ENCODE results near the gene GOT1.

GOT1 gene

DNA sequence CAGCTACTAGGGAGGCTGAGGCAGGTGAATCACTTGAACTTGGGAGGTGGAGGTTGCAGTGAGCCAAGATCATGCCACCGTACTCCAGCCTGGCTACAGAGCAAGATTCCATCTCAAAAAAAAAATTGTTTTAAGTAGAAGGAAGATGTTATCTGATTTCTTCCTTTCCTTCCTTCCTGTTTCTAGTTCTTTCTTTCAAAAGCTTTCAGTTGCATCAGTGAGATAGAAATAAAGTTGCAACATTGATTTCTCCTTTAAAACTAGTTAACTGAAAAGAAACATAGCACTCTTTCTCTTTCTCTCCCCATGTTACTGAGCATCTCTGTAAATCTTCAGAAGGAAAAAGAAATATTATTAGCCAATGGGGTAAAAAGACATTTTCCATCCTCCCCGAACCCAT, 63.8 kb downstream of the GOT1 start:
- Histone ChIP-seq H3K79me2 (ENCODE audit: low read length) (no peaks in the 10 kb centered on the region), H3K36me3 (replicated peaks; ENCODE audit: low read depth, low read length) (no peaks in the 10 kb centered on the region), H3K9ac (ENCODE audit: low read length) (no peak overlapping the region), H3K4me1 (ENCODE audit: low read length) (peaks cover 14% of the 10 kb centered on the region), H3K27me3 (ENCODE audit: low read depth, low read length) (peaks cover 62% of the 10 kb centered on the region), H4K20me1 (ENCODE audit: insufficient read depth, low read length) (no peaks in the 10 kb centered on the region), H3K9me3 (ENCODE audit: insufficient read depth, low read length) (no peaks in the 10 kb centered on the region), H3K27ac (ENCODE audit: low read length) (no peak overlapping the region), H2AFZ (ENCODE audit: low read depth, low read length) (no peak overlapping the region), H3K4me3 (ENCODE audit: low read length) (no peak overlapping the region), H3K4me2 (ENCODE audit: low read length) (no peak overlapping the region)
- TF ChIP-seq EZH2phosphoT487 (IDR thresholded peaks at IDR 0.05; ENCODE audit: low read depth) (no peak), CTCF (IDR thresholded peaks at IDR 0.05; ENCODE audit: low read depth, low read length) (no peak)

- Histone ChIP-seq H3K36me3 (replicated peaks; ENCODE audit: low read depth, low read length) (no peaks in the 10 kb centered on the region), H3K79me2 (ENCODE audit: low read length) (no peaks in the 10 kb centered on the region)
- no peak for TF ChIP-seq CTCF (IDR thresholded peaks at IDR 0.05; ENCODE audit: low read depth, low read length)
- no peak for TF ChIP-seq EZH2phosphoT487 (IDR thresholded peaks at IDR 0.05; ENCODE audit: low read depth)
Measured at GRCh38 chr10:99365736-99366135, 64.7 kb downstream of the GOT1 start.

DNA sequence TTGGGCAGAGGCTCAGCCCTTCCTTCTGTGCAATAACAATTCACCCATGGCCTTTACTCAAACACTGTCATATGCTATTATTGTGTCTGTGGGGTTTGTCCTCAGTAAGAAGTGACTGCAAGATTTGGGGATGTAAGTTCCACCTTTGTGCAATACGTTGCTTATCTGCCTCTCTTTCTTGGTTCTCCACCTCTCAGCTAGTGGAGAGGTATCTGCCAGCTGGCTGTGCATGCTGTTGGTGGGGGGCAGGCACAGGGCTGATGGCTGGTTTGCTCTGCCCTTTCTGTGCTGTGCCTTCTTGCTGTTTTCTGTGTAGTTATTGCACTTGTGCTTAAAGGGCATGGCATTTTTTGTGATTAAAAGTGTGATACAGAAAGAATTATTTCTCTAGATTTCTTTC, 65.1 kb downstream of the GOT1 start:
- TF ChIP-seq CTCF (IDR thresholded peaks at IDR 0.05; ENCODE audit: low read depth, low read length) (no peak), EZH2phosphoT487 (IDR thresholded peaks at IDR 0.05; ENCODE audit: low read depth) (no peak)
- Histone ChIP-seq H2AFZ (ENCODE audit: low read depth, low read length) (no peak overlapping the region), H3K4me1 (ENCODE audit: low read length) (peaks cover under 1% of the 10 kb centered on the region; the same call in 1 of the 2 replicates), H3K4me2 (ENCODE audit: low read length) (no peak overlapping the region), H3K9ac (ENCODE audit: low read length) (no peak overlapping the region), H3K27me3 (ENCODE audit: low read depth, low read length) (peaks cover 58% of the 10 kb centered on the region), H3K9me3 (ENCODE audit: insufficient read depth, low read length) (no peaks in the 10 kb centered on the region), H3K36me3 (replicated peaks; ENCODE audit: low read depth, low read length) (no peaks in the 10 kb centered on the region), H3K27ac (ENCODE audit: low read length) (no peak overlapping the region), H3K79me2 (ENCODE audit: low read length) (no peaks in the 10 kb centered on the region), H3K4me3 (ENCODE audit: low read length) (no peak overlapping the region), H4K20me1 (ENCODE audit: insufficient read depth, low read length) (no peaks in the 10 kb centered on the region)

More at GRCh38 chr10:99365736-99366135, 64.7 kb downstream of the GOT1 start:
- Histone ChIP-seq H4K20me1 (ENCODE audit: insufficient read depth, low read length) (no peaks in the 10 kb centered on the region), H3K9me3 (ENCODE audit: insufficient read depth, low read length) (no peaks in the 10 kb centered on the region), H2AFZ (ENCODE audit: low read depth, low read length) (no peak overlapping the region), H3K4me3 (ENCODE audit: low read length) (no peak overlapping the region), H3K27me3 (ENCODE audit: low read depth, low read length) (peaks cover 59% of the 10 kb centered on the region), H3K27ac (ENCODE audit: low read length) (no peak overlapping the region), H3K4me2 (ENCODE audit: low read length) (no peak overlapping the region), H3K4me1 (ENCODE audit: low read length) (peaks cover 5% of the 10 kb centered on the region), H3K9ac (ENCODE audit: low read length) (no peak overlapping the region)

DNA sequence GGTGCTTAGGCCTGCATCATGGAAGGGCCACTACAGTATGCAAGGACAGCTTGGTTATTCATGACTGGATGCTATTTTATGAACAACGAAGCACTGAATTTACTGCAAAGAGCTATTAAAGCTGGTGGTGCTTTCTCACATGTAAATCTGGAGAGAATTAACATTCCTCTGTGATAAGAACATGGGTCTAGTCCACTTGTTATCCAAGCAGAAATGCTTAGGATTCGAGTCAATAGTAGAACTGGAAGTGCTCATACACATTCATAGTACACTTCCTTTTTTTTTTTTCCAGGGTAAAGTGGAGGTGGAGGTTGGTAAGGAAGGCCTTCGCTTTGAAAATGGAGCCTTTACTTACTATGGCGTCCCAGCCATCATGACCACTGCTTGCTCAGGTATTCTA, 66.3 kb downstream of the GOT1 start:
- H4K20me1 ChIP-seq (ENCODE audit: insufficient read depth, low read length), result no peaks in the 10 kb centered on the region
- H3K4me2 ChIP-seq (ENCODE audit: low read length), result no peak overlapping the region
- H3K27me3 ChIP-seq (ENCODE audit: low read depth, low read length), result peaks cover 54% of the 10 kb centered on the region
- H3K27ac ChIP-seq (ENCODE audit: low read length), result no peak overlapping the region
- H3K79me2 ChIP-seq (ENCODE audit: low read length), result no peaks in the 10 kb centered on the region
- H3K4me3 ChIP-seq (ENCODE audit: low read length), result no peak overlapping the region
- no peak overlapping the region for H2AFZ ChIP-seq (ENCODE audit: low read depth, low read length)
- no peak overlapping the region for H3K9ac ChIP-seq (ENCODE audit: low read length)
- no peak for TF ChIP-seq EZH2phosphoT487 (IDR thresholded peaks at IDR 0.05; ENCODE audit: low read depth)
- no peak for TF ChIP-seq CTCF (IDR thresholded peaks at IDR 0.05; ENCODE audit: low read depth, low read length)
- no peaks in the 10 kb centered on the region for H3K36me3 ChIP-seq (replicated peaks; ENCODE audit: low read depth, low read length)
- no peaks in the 10 kb centered on the region for H3K9me3 ChIP-seq (ENCODE audit: insufficient read depth, low read length)
- no peaks in the 10 kb centered on the region for H3K4me1 ChIP-seq (ENCODE audit: low read length)

All from OCI-LY3 (cell line).